Choroid plexus epithelial cell (primary cell): ENCODE data around the gene PLXNB2.
"Not testable (repeated sequence)": the region's sequence is repeated elsewhere in the genome, so short reads cannot be mapped to it uniquely, and the experiment has no call there.

Source experiments
- DNase-seq: peaks from one replicate; pipeline ENCODE4 v3.0.0-alpha.2; 2010; ENCODE audit warnings: low read depth
- H3K4me3 ChIP-seq: 2 replicates; pipeline ENCODE4 v1.5.1; 2011; ENCODE audit warnings: low read depth, mild to moderate bottlenecking, control low read depth, low read length, moderate library complexity
- CTCF ChIP-seq: conservative IDR thresholded peaks from 2 replicates; pipeline ENCODE4 v1.5.1; 2011; ENCODE audit warnings: low read depth, mild to moderate bottlenecking, control low read depth, inconsistent platforms, low read length, moderate library complexity

The PLXNB2 gene

GRCh38 chr22:50276143-50276542 lies 31.3 kb downstream of the PLXNB2 start:
- TF ChIP-seq CTCF: peak; percentile 45
- H3K4me3 ChIP-seq: no peak overlapping the region
- peak; percentile 76 for DNase-seq

GRCh38 chr22:50275181-50276055 lies 32.0 kb downstream of the PLXNB2 start:
- no peak for DNase-seq
- no peak for TF ChIP-seq CTCF

GRCh38 chr22:50274771-50275170 lies 32.7 kb downstream of the PLXNB2 start:
- no peak overlapping the region for H3K4me3 ChIP-seq
- DNase-seq: no peak
- no peak for TF ChIP-seq CTCF

More at GRCh38 chr22:50275181-50276055, 32.0 kb downstream of the PLXNB2 start:
- H3K4me3 ChIP-seq: no peak overlapping the region

- peak; percentile 69 for DNase-seq
These were observed 33.1 kb downstream of the PLXNB2 start for GRCh38 chr22:50274311-50274710.

GRCh38 chr22:50273781-50274180 lies 33.7 kb downstream of the PLXNB2 start:
- not testable (repeated sequence) for DNase-seq, H3K4me3 ChIP-seq

More at GRCh38 chr22:50274311-50274710, 33.1 kb downstream of the PLXNB2 start:
- peak; percentile 53 for TF ChIP-seq CTCF
- H3K4me3 ChIP-seq: no peak overlapping the region

- DNase-seq, H3K4me3 ChIP-seq: not testable (repeated sequence)
These were observed 34.1 kb downstream of the PLXNB2 start for GRCh38 chr22:50273352-50273751.

GRCh38 chr22:50272044-50272802 lies 35.2 kb downstream of the PLXNB2 start:
- no peak overlapping the region for H3K4me3 ChIP-seq
- DNase-seq: no peak
- no peak for TF ChIP-seq CTCF
